ENCODE measurements around the gene ZPBP2.
A peak's percentile ranks its signal among the peaks of the same experiment; 100 is the strongest.

DNA sequence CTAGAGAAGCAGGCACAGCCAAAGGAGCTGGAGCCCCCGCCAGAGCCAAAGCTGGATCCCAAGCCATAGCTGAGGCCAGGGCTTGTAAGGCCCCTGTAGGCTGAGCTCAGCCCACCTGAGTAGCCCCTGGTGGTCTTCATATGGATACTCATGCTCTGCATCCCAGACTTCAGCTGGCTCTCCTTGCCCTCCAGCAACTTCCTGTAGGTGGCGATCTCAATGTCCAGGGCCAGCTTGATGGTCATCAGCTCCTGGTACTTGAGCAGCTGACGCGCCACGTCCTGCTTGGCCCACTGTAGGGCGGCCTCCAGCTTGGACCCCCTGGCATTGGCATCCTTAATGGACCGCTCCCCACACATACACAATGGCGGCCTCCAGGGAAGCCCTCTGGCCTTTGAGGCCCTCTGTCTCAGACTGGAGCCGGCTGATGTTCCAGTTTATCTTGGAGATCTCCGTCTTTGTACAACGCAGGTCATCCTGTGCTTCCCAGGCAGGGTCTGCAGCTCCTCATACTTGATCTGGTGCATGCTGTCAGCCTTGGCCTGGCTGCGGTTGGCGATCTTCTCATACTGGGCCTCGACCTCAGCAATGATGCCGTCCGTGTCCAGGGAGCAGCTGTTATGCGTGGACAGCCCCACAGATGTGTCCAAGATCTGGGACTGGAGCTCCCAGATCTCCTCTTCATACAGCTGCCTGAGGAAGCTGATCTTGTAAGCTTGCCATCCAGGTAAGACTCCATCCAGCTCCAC is 32.8 kb upstream of the ZPBP2 start:
- TF ChIP-seq, protein P1, sequence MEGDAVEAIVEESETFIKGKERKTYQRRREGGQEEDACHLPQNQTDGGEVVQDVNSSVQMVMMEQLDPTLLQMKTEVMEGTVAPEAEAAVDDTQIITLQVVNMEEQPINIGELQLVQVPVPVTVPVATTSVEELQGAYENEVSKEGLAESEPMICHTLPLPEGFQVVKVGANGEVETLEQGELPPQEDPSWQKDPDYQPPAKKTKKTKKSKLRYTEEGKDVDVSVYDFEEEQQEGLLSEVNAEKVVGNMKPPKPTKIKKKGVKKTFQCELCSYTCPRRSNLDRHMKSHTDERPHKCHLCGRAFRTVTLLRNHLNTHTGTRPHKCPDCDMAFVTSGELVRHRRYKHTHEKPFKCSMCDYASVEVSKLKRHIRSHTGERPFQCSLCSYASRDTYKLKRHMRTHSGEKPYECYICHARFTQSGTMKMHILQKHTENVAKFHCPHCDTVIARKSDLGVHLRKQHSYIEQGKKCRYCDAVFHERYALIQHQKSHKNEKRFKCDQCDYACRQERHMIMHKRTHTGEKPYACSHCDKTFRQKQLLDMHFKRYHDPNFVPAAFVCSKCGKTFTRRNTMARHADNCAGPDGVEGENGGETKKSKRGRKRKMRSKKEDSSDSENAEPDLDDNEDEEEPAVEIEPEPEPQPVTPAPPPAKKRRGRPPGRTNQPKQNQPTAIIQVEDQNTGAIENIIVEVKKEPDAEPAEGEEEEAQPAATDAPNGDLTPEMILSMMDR (IDR thresholded peaks at IDR 0.05 in 8 of 11, conservative IDR thresholded peaks at IDR 0.05 in 3 of 11): no peak
- peak in 1 of 3 donors; percentile 55 for TF ChIP-seq POLR2AphosphoS5 (IDR thresholded peaks at IDR 0.05)

Measured in spleen (tissue), 7 donors.